Right atrium auricular region (tissue), 2 donors: ENCODE measurements around the gene FAF1. TPM values are rescaled to one million over a fixed set of nuclear protein-coding genes. Genes with fewer than 3 reads are reported as not detected.
A peak's percentile ranks its signal among the peaks of the same experiment; 100 is the strongest.

Experiments
- DNase-seq: peaks from one replicate; pipeline ENCODE4 v3.0.0-alpha.2; 2019; ENCODE audit warnings: low spot score
- H3K27ac ChIP-seq, 2 donors: fragments of 200-600 bp; sonication (generic); 1 replicate in 1 of 2; 2 replicates in 1 of 2; pipeline ENCODE4 v1.5.1; 2016 to 2019
- H3K27me3 ChIP-seq, 2 donors: fragments of 200-600 bp; sonication (generic); one replicate each; pipeline versions ENCODE4 v1.5.1 to v1.6.0; 2017 to 2019
- H3K36me3 ChIP-seq: fragments of 200-600 bp; sonication (generic); one replicate; pipeline ENCODE4 v1.5.1; 2016
- H3K4me1 ChIP-seq, 2 donors: fragments of 200-600 bp; sonication (generic); one replicate each; pipeline versions ENCODE4 v1.5.1 to v1.6.0; 2017 to 2019
- H3K4me3 ChIP-seq, 2 donors: fragments of 200-600 bp; sonication (generic); 1 replicate in 1 of 2; 2 replicates in 1 of 2; pipeline ENCODE4 v1.5.1; 2017 to 2019; ENCODE audit warnings: mild to moderate bottlenecking in 1 of 2, moderate library complexity in 1 of 2
- H3K9me3 ChIP-seq, 2 donors: fragments of 200-600 bp; sonication (generic); one replicate each; pipeline ENCODE4 v1.5.1; 2019
- CTCF ChIP-seq, 2 donors: fragments of 200-600 bp; sonication (generic); IDR thresholded peaks; one replicate each; pipeline ENCODE4 v1.5.1; 2019; ENCODE audit warnings: antibody characterized with exemption in 2 of 2
- total RNA-seq, 2 donors: library from RNA; depleted of rRNA; stranded (reverse); fragments of >200 nt; gene quantifications; one replicate each; pipeline ENCODE4 v1.1.0, GENCODE V29; 2016

Gene FAF1
- total RNA-seq, 2 donors from 2014 or later = 36.1 to 68.8 TPM

DNA sequence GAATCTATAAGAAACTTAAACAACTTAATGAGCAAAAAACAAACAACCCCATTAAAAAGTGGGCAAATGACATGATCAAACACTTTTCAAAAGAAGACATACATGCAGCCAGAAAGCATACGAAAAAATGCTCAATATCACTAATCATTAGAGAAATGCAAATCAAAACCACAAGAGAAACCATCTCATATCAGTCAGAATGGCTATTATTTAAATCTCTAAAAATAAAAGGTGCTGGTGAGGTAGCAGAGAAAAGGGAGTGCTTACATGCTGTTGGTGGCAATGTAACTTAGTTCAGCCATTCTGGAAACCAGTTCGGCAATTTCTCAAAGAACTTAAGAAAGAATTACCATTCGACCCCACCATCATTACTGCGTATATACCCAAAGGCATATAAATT, 147.7 kb downstream of the FAF1 start:
- no peak for DNase-seq
- Histone ChIP-seq H3K4me1 (no peaks in the 10 kb centered on the region), H3K27ac (no peak overlapping the region), H3K4me3 (no peak overlapping the region), H3K36me3 (no peaks in the 10 kb centered on the region), H3K27me3 (no peaks in the 10 kb centered on the region), H3K9me3 (peaks cover 0 to 18% of the 10 kb centered on the region in 2 donors)
- no peak for TF ChIP-seq CTCF (IDR thresholded peaks at IDR 0.05)

DNA sequence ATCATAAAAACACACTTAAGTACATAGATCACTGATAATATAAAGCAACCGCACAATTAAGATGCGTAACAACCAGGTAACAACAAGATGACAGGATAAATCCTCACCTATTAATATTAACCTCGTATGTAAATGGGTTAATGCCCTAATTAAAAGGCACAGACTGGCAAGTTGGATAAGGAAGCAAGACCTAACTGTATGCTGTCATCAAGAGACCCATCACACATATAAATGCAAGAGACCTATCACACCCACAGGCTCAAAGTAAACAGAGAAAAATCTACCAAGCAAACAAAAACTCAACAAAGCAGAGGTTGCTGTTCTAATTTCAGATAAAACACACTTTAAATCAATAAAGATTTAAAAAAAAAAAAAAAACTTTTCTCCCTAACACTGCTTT, 151.8 kb downstream of the FAF1 start:
- H3K36me3 ChIP-seq = no peaks in the 10 kb centered on the region
- TF ChIP-seq CTCF (IDR thresholded peaks at IDR 0.05) = no peak
- no peak for DNase-seq
- H3K27me3 ChIP-seq = no peaks in the 10 kb centered on the region
- H3K4me3 ChIP-seq = no peak overlapping the region
- peaks cover 0 to 21% of the 10 kb centered on the region in 2 donors for H3K9me3 ChIP-seq
- no peak overlapping the region for H3K27ac ChIP-seq
- no peaks in the 10 kb centered on the region for H3K4me1 ChIP-seq

- no peak overlapping the region for H3K27ac ChIP-seq
- peaks cover 0 to 4% of the 10 kb centered on the region in 2 donors for H3K4me1 ChIP-seq
- H3K4me3 ChIP-seq = no peak overlapping the region
- no peak for TF ChIP-seq CTCF (IDR thresholded peaks at IDR 0.05)
- no peaks in the 10 kb centered on the region for H3K9me3 ChIP-seq
- no peak for DNase-seq
- no peaks in the 10 kb centered on the region for H3K27me3 ChIP-seq
- no peaks in the 10 kb centered on the region for H3K36me3 ChIP-seq
These were observed 163.8 kb downstream of the FAF1 start for GRCh38 chr1:50796272-50796671.

- no peak for TF ChIP-seq CTCF (IDR thresholded peaks at IDR 0.05)
These were observed 166.5 kb downstream of the FAF1 start for GRCh38 chr1:50793521-50793920.

GRCh38 chr1:50787266-50787665, 172.8 kb downstream of the FAF1 start:
- no peaks in the 10 kb centered on the region for H3K4me1 ChIP-seq
- H3K27ac ChIP-seq = no peak overlapping the region
- TF ChIP-seq CTCF (IDR thresholded peaks at IDR 0.05) = no peak
- no peaks in the 10 kb centered on the region for H3K27me3 ChIP-seq
- peaks cover 7% of the 10 kb centered on the region for H3K36me3 ChIP-seq
- no peak overlapping the region for H3K4me3 ChIP-seq
- DNase-seq = no peak
- no peaks in the 10 kb centered on the region for H3K9me3 ChIP-seq

More at GRCh38 chr1:50793521-50793920, 166.5 kb downstream of the FAF1 start:
- Histone ChIP-seq H3K27ac (no peak overlapping the region), H3K4me3 (no peak overlapping the region), H3K36me3 (no peaks in the 10 kb centered on the region), H3K9me3 (no peaks in the 10 kb centered on the region), H3K4me1 (peaks cover 0 to 4% of the 10 kb centered on the region in 2 donors), H3K27me3 (no peaks in the 10 kb centered on the region)
- DNase-seq = no peak

DNA sequence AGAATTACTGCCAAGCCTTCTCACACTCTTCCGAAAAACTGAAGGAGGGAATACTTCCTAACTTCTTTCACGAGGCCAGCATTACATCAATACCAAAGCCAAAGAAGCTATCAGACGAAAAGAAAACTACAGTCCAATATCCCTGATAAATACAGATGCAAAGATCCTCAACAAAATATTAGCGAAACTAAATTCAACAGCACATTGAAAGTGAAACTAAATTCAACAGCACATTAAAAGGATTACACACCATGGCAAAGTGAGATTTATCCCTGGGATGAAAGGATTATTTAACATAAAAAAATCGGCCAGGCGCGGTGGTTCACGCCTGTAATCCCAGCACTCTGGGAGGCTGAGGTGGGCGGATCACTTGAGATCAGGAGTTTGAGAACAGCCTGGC, 176.8 kb downstream of the FAF1 start:
- Histone ChIP-seq H3K27me3 (no peaks in the 10 kb centered on the region), H3K4me3 (peak overlapping the region in 1 of 2 donors; percentile 11), H3K9me3 (no peaks in the 10 kb centered on the region), H3K4me1 (no peaks in the 10 kb centered on the region), H3K27ac (no peak overlapping the region), H3K36me3 (peaks cover 14% of the 10 kb centered on the region)
- no peak for TF ChIP-seq CTCF (IDR thresholded peaks at IDR 0.05)
- no peak for DNase-seq
